Suprapubic skin (tissue), 3 donors: ENCODE measurements around the gene AGAP3.

ENCODE experiments used
- CTCF ChIP-seq, 2 donors: fragments of 200-600 bp in 1 of 2; fragments of 450-650 bp in 1 of 2; sonication (generic) in 1 of 2; IDR thresholded peaks; one replicate each; pipeline ENCODE4 v1.5.1; 2016 to 2019; ENCODE audit warnings: antibody characterized with exemption in 2 of 2, mild to moderate bottlenecking in 1 of 2, moderate library complexity in 1 of 2
- EP300 ChIP-seq: sonication (generic); formaldehyde crosslinking; IDR thresholded peaks from one replicate; pipeline ENCODE4 v1.6.1; 2017; ENCODE audit warnings: antibody characterized with exemption
- POLR2A ChIP-seq, 2 donors: fragments of 450-650 bp; IDR thresholded peaks; one replicate each; pipeline ENCODE4 v1.6.1; 2017; ENCODE audit warnings: antibody characterized with exemption in 2 of 2, mild to moderate bottlenecking in 2 of 2, moderate library complexity in 2 of 2

GRCh38 chr7:151091431-151091830 is 5.2 kb downstream of the AGAP3 start:
- TF ChIP-seq CTCF (IDR thresholded peaks at IDR 0.05) (peak in 1 of 2 donors; percentile 56), EP300 (no peak), POLR2A (IDR thresholded peaks at IDR 0.05) (no peak)
